ENCODE data around the gene NDUFC1. TPM values are rescaled to one million over a fixed set of nuclear protein-coding genes. Genes with fewer than 3 reads are reported as not detected.
"Not testable (repeated sequence)": the region's sequence is repeated elsewhere in the genome, so short reads cannot be mapped to it uniquely, and the experiment has no call there.

The NDUFC1 gene
- total RNA-seq, 1 experiment from 2014 or later: 38.6 TPM

- intact Hi-C loops (cut with micrococcal nuclease; ENCODE audit: unreplicated experiment): no loop called here
- Mint-ChIP-seq H3K4me1 (ENCODE audit: low read depth, unreplicated experiment) (peaks cover 21% of the 10 kb centered on the region), H3K4me3 (ENCODE audit: low read depth, unreplicated experiment) (no peak overlapping the region), H3K36me3 (ENCODE audit: insufficient read depth, unreplicated experiment) (peaks cover 10% of the 10 kb centered on the region), H3K9me3 (ENCODE audit: low read depth, unreplicated experiment) (no peaks in the 10 kb centered on the region), H3K27me3 (ENCODE audit: unreplicated experiment) (no peaks in the 10 kb centered on the region), H3K27ac (ENCODE audit: unreplicated experiment) (peak overlapping the region; percentile 77)
- CTCF ChIA-PET: no interaction called here
- no TSS peak for BruUV-seq (replicated peaks)
- no peak for DNase-seq
- TF ChIP-seq CTCF (IDR thresholded peaks at IDR 0.05; ENCODE audit: unreplicated experiment): no peak
These were observed 28.0 kb upstream of the NDUFC1 start for GRCh38 chr4:139330283-139330682.

GRCh38 chr4:139329665-139330200 is 27.5 kb upstream of the NDUFC1 start:
- CTCF ChIA-PET: no interaction called here
- BruUV-seq (replicated peaks): no TSS peak
- intact Hi-C loops (cut with micrococcal nuclease; ENCODE audit: unreplicated experiment): no loop called here
- no peak for TF ChIP-seq CTCF (IDR thresholded peaks at IDR 0.05; ENCODE audit: unreplicated experiment)
- Mint-ChIP-seq H3K4me3 (ENCODE audit: low read depth, unreplicated experiment) (no peak overlapping the region), H3K27me3 (ENCODE audit: unreplicated experiment) (no peaks in the 10 kb centered on the region), H3K27ac (ENCODE audit: unreplicated experiment) (no peak overlapping the region), H3K9me3 (ENCODE audit: low read depth, unreplicated experiment) (no peaks in the 10 kb centered on the region), H3K36me3 (ENCODE audit: insufficient read depth, unreplicated experiment) (peaks cover 10% of the 10 kb centered on the region), H3K4me1 (ENCODE audit: low read depth, unreplicated experiment) (peaks cover 21% of the 10 kb centered on the region)
- DNase-seq: no peak

GRCh38 chr4:139324620-139325019 is 22.3 kb upstream of the NDUFC1 start:
- CTCF ChIA-PET: no interaction called here
- TF ChIP-seq CTCF (IDR thresholded peaks at IDR 0.05; ENCODE audit: unreplicated experiment): no peak
- Mint-ChIP-seq H3K4me3 (ENCODE audit: low read depth, unreplicated experiment) (no peak overlapping the region), H3K4me1 (ENCODE audit: low read depth, unreplicated experiment) (peaks cover 10% of the 10 kb centered on the region), H3K27me3 (ENCODE audit: unreplicated experiment) (no peaks in the 10 kb centered on the region), H3K27ac (ENCODE audit: unreplicated experiment) (no peak overlapping the region), H3K9me3 (ENCODE audit: low read depth, unreplicated experiment) (no peaks in the 10 kb centered on the region), H3K36me3 (ENCODE audit: insufficient read depth, unreplicated experiment) (peaks cover 8% of the 10 kb centered on the region)
- DNase-seq: no peak
- intact Hi-C loops (cut with micrococcal nuclease; ENCODE audit: unreplicated experiment): no loop called here
- no TSS peak for BruUV-seq (replicated peaks)

- H3K27me3 Mint-ChIP-seq (ENCODE audit: unreplicated experiment); H3K27ac Mint-ChIP-seq (ENCODE audit: unreplicated experiment); H3K36me3 Mint-ChIP-seq (ENCODE audit: insufficient read depth, unreplicated experiment); intact Hi-C loops (cut with micrococcal nuclease; ENCODE audit: unreplicated experiment); DNase-seq; H3K4me1 Mint-ChIP-seq (ENCODE audit: low read depth, unreplicated experiment); H3K4me3 Mint-ChIP-seq (ENCODE audit: low read depth, unreplicated experiment); BruUV-seq (replicated peaks); CTCF ChIA-PET; H3K9me3 Mint-ChIP-seq (ENCODE audit: low read depth, unreplicated experiment): not testable (repeated sequence)
These were observed 20.3 kb upstream of the NDUFC1 start for GRCh38 chr4:139322541-139322940.

GRCh38 chr4:139322070-139322469 is 19.8 kb upstream of the NDUFC1 start:
- H3K4me3 Mint-ChIP-seq (ENCODE audit: low read depth, unreplicated experiment); H3K36me3 Mint-ChIP-seq (ENCODE audit: insufficient read depth, unreplicated experiment); intact Hi-C loops (cut with micrococcal nuclease; ENCODE audit: unreplicated experiment); BruUV-seq (replicated peaks); H3K9me3 Mint-ChIP-seq (ENCODE audit: low read depth, unreplicated experiment); H3K4me1 Mint-ChIP-seq (ENCODE audit: low read depth, unreplicated experiment); H3K27ac Mint-ChIP-seq (ENCODE audit: unreplicated experiment); H3K27me3 Mint-ChIP-seq (ENCODE audit: unreplicated experiment); DNase-seq; CTCF ChIA-PET: not testable (repeated sequence)
